Fibroblast of skin of right biceps (primary cell): ENCODE measurements around the gene TLE4.
"Not testable (repeated sequence)": the region's sequence is repeated elsewhere in the genome, so short reads cannot be mapped to it uniquely, and the experiment has no call there.

ENCODE experiments used
- DNase-seq: peaks from one replicate; pipeline ENCODE4 v3.0.0-alpha.2; 2013

Gene TLE4

GRCh38 chr9:79604921-79605562 lies 33.3 kb downstream of the TLE4 start:
- no peak for DNase-seq

- not testable (repeated sequence) for DNase-seq
These were observed 34.8 kb downstream of the TLE4 start for GRCh38 chr9:79606529-79606928.

- DNase-seq = no peak
These were observed 37.8 kb downstream of the TLE4 start for GRCh38 chr9:79609468-79610018.

GRCh38 chr9:79610019-79610631 lies 38.4 kb downstream of the TLE4 start:
- DNase-seq = peak; percentile 89

GRCh38 chr9:79610791-79611614 lies 39.2 kb downstream of the TLE4 start:
- peak; percentile 97 for DNase-seq

- DNase-seq = no peak
These were observed 41.4 kb downstream of the TLE4 start for GRCh38 chr9:79613145-79613544.

- no peak for DNase-seq
These were observed 43.3 kb downstream of the TLE4 start for GRCh38 chr9:79615038-79615437.

- no peak for DNase-seq
These were observed 44.2 kb downstream of the TLE4 start for GRCh38 chr9:79616013-79616412.

GRCh38 chr9:79616971-79617370 lies 45.2 kb downstream of the TLE4 start:
- DNase-seq = no peak

- peak; percentile 30 for DNase-seq
These were observed 45.6 kb downstream of the TLE4 start for GRCh38 chr9:79617395-79617794.

GRCh38 chr9:79619930-79620329 lies 48.2 kb downstream of the TLE4 start:
- DNase-seq = no peak

GRCh38 chr9:79621916-79622575 lies 50.3 kb downstream of the TLE4 start:
- DNase-seq = peak; percentile 14

- no peak for DNase-seq
These were observed 52.3 kb downstream of the TLE4 start for GRCh38 chr9:79623799-79624721.

GRCh38 chr9:79629721-79630120 lies 58.0 kb downstream of the TLE4 start:
- no peak for DNase-seq

GRCh38 chr9:79630521-79631403 lies 59.0 kb downstream of the TLE4 start:
- DNase-seq = no peak

GRCh38 chr9:79632060-79632459 lies 60.3 kb downstream of the TLE4 start:
- DNase-seq = no peak

GRCh38 chr9:79632705-79633104 lies 60.9 kb downstream of the TLE4 start:
- no peak for DNase-seq

GRCh38 chr9:79633558-79633957 lies 61.8 kb downstream of the TLE4 start:
- DNase-seq = no peak

- no peak for DNase-seq
These were observed 65.6 kb downstream of the TLE4 start for GRCh38 chr9:79637177-79637925.

GRCh38 chr9:79638806-79639205 lies 67.0 kb downstream of the TLE4 start:
- DNase-seq = no peak
